ENCODE measurements around the gene ADGRA3.

- no peak for TF ChIP-seq CTCF (conservative IDR thresholded peaks at IDR 0.05; ENCODE audit: low read length)
- no peak for TF ChIP-seq EZH2phosphoT487 (IDR thresholded peaks at IDR 0.05; ENCODE audit: borderline replicate concordance)
Observed at GRCh38 chr4:22478426-22478825, 37.4 kb downstream of the ADGRA3 start.
